ENCODE data around the gene SLC47A2.
"Not testable (repeated sequence)": the region's sequence is repeated elsewhere in the genome, so short reads cannot be mapped to it uniquely, and the experiment has no call there.

SLC47A2 gene

GRCh38 chr17:19716108-19717030 lies at the start of gene SLC47A2:
TSS of gene SLC47A2 (minus strand) at chr17:19716584. CDS start at chr17:19716555, 29 bp downstream.
- DNase-seq: no peak

- DNase-seq: no peak
Observed at GRCh38 chr17:19766016-19766415, 49.6 kb upstream of the SLC47A2 start.

- not testable (repeated sequence) for DNase-seq
Observed at GRCh38 chr17:19763991-19764390, 47.6 kb upstream of the SLC47A2 start.

GRCh38 chr17:19763416-19763815 lies 47.0 kb upstream of the SLC47A2 start:
- DNase-seq: no peak

- peak; percentile 42 for DNase-seq
Observed at GRCh38 chr17:19762515-19762961, 46.2 kb upstream of the SLC47A2 start.

GRCh38 chr17:19760746-19761145 lies 44.4 kb upstream of the SLC47A2 start:
- DNase-seq: no peak

DNA sequence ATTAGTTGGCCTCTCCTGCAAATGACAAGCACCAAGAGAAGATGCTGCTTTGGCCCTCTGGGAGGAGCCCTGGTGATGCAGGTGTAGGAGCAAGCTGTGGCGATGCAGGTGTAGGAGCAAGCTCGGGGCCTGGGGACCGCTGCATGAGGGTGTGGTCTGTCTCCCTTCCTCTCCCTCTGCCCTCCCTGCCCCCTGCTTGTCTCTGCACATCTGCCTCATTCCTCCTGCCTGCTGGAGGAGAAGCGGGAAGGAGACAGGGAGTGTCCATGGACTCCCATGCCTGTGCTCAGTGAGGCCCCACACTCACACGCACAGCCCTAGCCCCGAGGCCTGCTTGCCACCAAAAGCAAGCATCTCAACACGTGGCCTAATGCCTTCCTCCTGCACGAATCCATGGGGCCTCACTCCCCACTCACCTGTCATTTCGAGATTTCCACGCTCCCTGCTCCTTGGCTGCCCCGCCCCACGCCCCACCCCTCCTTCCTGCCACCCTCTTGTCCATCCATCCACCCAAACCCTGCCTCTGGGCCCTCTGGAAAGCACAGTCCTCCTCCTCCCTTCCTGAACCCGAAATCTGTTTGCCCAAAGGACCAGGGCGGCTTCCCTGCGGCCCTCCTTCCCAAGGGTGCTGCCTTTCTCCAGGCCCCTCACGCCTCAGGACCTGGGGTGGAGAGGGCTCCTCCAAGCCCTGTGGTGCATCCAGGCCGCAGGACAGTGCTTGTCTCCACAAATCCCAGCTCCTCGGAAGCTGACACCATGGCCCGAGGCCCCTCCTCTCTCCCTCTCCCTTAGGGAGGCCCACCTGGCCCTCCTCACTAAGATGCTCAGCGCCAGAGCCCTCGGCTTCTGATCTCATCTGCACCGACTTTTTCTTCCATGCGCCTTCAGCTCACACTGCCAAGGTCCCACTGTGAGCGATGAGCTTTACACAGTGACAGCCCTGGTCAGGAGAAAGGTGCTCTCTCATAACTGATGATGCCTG lies 43.5 kb upstream of the SLC47A2 start:
- no peak for DNase-seq

GRCh38 chr17:19757536-19758180 lies 41.3 kb upstream of the SLC47A2 start:
- DNase-seq: no peak

DNA sequence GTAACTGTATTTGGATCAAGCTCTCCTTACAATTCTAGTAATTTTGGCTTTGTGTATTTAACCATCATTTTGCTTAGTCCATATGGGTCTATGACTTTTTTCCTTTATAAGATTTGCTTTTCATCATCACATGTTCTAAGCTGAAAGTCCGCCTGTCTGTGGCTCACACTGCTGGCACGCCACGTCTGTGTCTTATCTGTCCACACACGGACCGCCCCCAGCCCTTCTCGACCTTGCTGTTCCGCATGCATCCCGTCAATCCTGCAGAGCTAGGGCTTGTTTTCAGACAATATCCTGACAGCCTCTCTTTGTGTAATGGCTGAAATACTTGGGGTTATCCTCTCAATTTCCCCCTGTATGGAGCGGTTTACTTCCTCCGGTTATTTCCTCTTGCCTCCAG lies 40.2 kb upstream of the SLC47A2 start:
- DNase-seq: no peak

- no peak for DNase-seq
Observed at GRCh38 chr17:19755821-19756510, 39.6 kb upstream of the SLC47A2 start.

GRCh38 chr17:19755392-19755791 lies 39.0 kb upstream of the SLC47A2 start:
- no peak for DNase-seq

- DNase-seq: no peak
Observed at GRCh38 chr17:19753661-19754463, 37.5 kb upstream of the SLC47A2 start.

DNA sequence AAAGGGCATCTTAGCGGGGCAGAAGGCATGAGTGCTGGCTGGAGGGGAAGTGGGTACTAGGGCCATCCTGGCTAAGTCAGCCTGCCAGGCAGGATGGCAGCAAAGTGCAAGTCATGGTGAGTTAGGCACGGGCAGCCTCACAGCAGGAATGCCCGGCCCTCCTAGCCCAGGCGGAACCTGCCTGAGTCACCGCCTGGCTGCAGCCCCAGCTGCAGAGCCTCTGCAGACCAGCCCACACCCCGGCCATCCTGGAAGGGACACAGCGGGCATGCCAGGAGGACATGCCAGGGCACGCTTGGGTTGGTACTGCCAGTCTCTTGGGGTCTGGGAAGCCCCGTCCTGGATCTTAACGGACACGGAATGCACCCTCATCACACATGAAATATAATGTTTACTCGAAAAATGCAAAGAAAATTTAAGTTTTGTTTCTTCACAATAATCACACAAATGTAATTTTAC lies 36.7 kb upstream of the SLC47A2 start:
- no peak for DNase-seq

- DNase-seq: no peak
Observed at GRCh38 chr17:19752216-19753050, 36.0 kb upstream of the SLC47A2 start.

- no peak for DNase-seq
Observed at GRCh38 chr17:19750835-19751234, 34.5 kb upstream of the SLC47A2 start.

GRCh38 chr17:19750020-19750572 lies 33.7 kb upstream of the SLC47A2 start:
- no peak for DNase-seq

DNA sequence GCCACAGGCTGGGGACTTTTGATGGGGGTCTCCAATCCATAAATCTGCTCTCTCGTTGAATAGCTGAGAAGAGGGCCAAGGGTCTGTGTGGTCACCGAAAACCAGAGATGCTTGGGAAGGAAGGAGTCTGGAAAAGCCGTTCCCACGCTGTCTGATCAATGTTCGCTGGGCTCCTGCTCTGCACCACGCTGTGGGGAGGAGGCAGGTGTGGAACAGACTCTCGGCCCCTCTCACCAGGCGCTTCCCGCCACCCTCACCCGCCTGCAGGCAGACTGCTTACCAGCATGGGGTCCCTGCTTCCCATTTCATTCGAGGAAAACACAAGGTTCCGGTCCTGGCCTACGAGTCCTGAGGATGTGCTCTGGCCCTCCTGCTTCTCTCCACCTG lies 32.4 kb upstream of the SLC47A2 start:
- DNase-seq: no peak

GRCh38 chr17:19747829-19748806 lies 31.7 kb upstream of the SLC47A2 start, which contains the start of gene ALDH3A1:
TSS of gene ALDH3A1 (minus strand) at chr17:19748298. CDS start at chr17:19745129, 3,169 bp downstream.
- no peak for DNase-seq

All from activated CD4-positive, alpha-beta T cell treated with anti-CD3 and anti-CD28 coated beads for 1 hour (primary cell).